Jurkat, Clone E6-1 (cell line): ENCODE measurements around the gene B3GNT2.
A peak's percentile ranks its signal among the peaks of the same experiment; 100 is the strongest.
"Not testable (repeated sequence)": the region's sequence is repeated elsewhere in the genome, so short reads cannot be mapped to it uniquely, and the experiment has no call there.

Experiments used
- DNase-seq: peaks from one replicate; pipeline ENCODE4 v3.0.0-alpha.2; 2011; ENCODE audit warnings: low read depth, low spot score
- H3K4me3 ChIP-seq: 2 replicates; pipeline ENCODE4 v1.5.1; 2011; ENCODE audit warnings: mild to moderate bottlenecking, low read length, control low read depth, moderate library complexity

The B3GNT2 gene

DNA sequence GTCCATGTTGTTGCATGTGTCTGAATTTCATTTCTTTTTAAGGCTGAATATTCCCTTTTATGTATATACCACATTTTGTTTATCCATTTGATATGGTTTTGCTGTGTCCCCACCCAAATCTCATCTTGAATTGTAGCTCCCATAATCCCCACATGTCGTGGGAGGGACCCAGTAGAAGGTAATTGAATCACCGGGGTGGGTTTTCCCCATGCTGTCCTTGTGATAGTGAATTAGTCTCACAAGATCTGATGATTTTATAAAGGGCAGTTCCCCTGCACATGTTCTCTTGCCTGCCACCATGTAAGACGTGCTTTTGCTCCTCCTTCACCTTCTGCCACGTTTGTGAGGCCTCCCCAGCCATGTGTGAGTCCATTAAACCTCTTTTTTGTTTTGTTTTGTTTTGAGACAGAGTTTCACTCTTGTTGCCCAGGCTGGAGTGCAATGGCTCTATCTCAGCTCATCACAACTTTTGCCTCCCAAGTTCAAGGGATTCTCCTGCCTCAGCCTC lies 72.8 kb downstream of the B3GNT2 start:
- not testable (repeated sequence) for H3K4me3 ChIP-seq, DNase-seq

DNA sequence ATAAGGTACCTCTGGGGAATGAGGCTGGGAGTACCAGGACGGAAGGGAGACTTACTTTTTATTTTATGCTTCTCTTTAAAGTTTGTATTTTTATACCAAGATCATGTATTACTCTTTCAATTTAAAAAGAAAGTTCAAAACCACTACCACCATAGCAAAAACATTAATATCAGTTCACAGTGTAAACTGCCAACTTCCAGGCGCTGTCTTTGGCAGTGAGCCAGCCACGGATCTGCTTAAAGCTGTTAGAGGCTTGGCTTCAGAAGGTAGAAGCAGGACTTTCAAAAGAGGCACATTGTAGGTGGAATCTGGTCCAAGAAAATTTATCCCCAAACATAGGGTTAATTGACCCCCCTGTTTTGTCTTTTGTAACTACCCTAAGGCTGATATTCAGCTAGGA lies 74.8 kb downstream of the B3GNT2 start:
- H3K4me3 ChIP-seq: no peak overlapping the region

More for the DNA sequence above, 74.8 kb downstream of the B3GNT2 start:
- DNase-seq: peak; percentile 32
